ENCODE data around the gene TLDC2. TPM values are rescaled to one million over a fixed set of nuclear protein-coding genes. Genes with fewer than 3 reads are reported as not detected.
"Not testable (repeated sequence)": the region's sequence is repeated elsewhere in the genome, so short reads cannot be mapped to it uniquely, and the experiment has no call there.

Gene TLDC2
- total RNA-seq, 1 experiment from 2014 or later = not detected

DNA sequence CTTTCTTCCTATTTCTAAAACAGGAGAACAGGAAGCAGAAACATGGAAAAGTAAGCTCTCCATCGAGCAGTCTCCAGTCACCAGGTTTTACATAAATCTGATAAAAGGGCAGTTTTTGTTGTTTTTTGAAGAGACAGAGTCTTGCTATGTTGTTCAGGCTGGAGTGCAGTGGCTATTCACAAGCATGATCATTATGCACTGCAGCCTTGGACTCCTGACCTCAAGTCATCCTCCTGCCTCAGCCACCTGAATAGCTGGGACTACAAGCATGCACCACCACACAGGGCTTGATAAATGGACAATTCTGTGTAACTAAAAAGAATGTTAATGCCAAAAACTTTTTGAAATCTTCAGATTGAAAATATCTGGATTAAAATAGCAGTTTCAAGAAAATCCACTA is 51.8 kb downstream of the TLDC2 start:
- BruUV-seq (replicated peaks) = no TSS peak
- H3K4me1 Mint-ChIP-seq (ENCODE audit: insufficient read depth, unreplicated experiment) = no peaks in the 10 kb centered on the region
- no peak overlapping the region for H3K27ac Mint-ChIP-seq (ENCODE audit: low read depth, unreplicated experiment)
- CTCF ChIA-PET = interaction anchor here (0.6 kb wide), 1 partner anchor 43 kb away, joined by 3 read pairs; no protein-coding TSS in a partner anchor
- no peaks in the 10 kb centered on the region for H3K9me3 Mint-ChIP-seq (ENCODE audit: unreplicated experiment)
- no peaks in the 10 kb centered on the region for H3K27me3 Mint-ChIP-seq (ENCODE audit: insufficient read depth, unreplicated experiment)
- TF ChIP-seq, protein P1, sequence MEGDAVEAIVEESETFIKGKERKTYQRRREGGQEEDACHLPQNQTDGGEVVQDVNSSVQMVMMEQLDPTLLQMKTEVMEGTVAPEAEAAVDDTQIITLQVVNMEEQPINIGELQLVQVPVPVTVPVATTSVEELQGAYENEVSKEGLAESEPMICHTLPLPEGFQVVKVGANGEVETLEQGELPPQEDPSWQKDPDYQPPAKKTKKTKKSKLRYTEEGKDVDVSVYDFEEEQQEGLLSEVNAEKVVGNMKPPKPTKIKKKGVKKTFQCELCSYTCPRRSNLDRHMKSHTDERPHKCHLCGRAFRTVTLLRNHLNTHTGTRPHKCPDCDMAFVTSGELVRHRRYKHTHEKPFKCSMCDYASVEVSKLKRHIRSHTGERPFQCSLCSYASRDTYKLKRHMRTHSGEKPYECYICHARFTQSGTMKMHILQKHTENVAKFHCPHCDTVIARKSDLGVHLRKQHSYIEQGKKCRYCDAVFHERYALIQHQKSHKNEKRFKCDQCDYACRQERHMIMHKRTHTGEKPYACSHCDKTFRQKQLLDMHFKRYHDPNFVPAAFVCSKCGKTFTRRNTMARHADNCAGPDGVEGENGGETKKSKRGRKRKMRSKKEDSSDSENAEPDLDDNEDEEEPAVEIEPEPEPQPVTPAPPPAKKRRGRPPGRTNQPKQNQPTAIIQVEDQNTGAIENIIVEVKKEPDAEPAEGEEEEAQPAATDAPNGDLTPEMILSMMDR (IDR thresholded peaks at IDR 0.05; ENCODE audit: unreplicated experiment) = no peak
- POLR2A ChIA-PET = no interaction called here
- no peak overlapping the region for H3K4me3 Mint-ChIP-seq (ENCODE audit: unreplicated experiment)
- intact Hi-C loops (cut with micrococcal nuclease) = no loop called here
- no peak for DNase-seq (ENCODE audit: unreplicated experiment)
- H3K36me3 Mint-ChIP-seq (ENCODE audit: insufficient read depth, unreplicated experiment) = peaks cover 8% of the 10 kb centered on the region

DNA sequence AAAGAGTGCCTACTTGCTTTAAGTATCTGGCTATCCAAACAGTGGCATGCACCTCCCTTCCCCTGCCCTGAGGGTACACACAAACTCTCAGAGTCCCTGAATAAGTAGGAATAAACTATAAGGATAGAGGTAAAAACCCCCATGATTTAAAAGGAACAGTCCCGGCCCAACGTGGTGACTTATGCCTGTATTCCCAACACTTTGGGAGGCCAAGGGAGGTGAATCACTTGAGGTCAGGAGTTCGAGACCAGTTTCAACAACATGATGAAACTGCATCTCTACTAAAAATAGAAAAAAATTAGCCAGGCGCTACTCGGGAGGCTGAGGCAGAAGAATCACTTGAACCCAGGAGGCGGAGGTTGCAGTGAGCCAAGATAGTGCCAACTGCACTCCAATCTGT is 53.4 kb downstream of the TLDC2 start:
- DNase-seq (ENCODE audit: unreplicated experiment) = peak; percentile 30
- Mint-ChIP-seq H3K36me3 (ENCODE audit: insufficient read depth, unreplicated experiment) (peaks cover 8% of the 10 kb centered on the region), H3K27ac (ENCODE audit: low read depth, unreplicated experiment) (no peak overlapping the region), H3K27me3 (ENCODE audit: insufficient read depth, unreplicated experiment) (no peaks in the 10 kb centered on the region), H3K4me1 (ENCODE audit: insufficient read depth, unreplicated experiment) (no peaks in the 10 kb centered on the region), H3K9me3 (ENCODE audit: unreplicated experiment) (no peaks in the 10 kb centered on the region), H3K4me3 (ENCODE audit: unreplicated experiment) (no peak overlapping the region)
- TF ChIP-seq, protein P1 (IDR thresholded peaks at IDR 0.05; ENCODE audit: unreplicated experiment) = no peak
- CTCF ChIA-PET = no interaction called here
- no TSS peak for BruUV-seq (replicated peaks)
- POLR2A ChIA-PET = no interaction called here
- intact Hi-C loops (cut with micrococcal nuclease) = no loop called here

DNA sequence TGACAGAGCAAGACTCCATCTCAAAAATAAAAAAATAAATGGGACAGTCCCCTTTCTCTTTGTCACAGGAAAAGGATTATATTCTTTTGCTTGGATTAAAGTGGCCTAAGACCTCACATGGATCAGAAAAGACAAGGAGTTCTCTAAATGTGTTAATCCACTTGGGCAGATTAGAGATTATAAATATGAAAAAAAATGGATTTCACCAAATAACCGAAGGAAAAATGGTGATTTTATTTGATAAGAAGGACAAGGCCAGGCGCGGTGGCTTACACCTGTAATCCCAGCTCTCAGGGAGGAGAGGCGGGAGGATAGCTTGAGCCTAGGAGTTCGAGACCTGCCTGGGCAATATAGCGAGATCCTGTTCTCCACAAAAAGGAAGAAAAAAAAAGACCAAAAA is 53.8 kb downstream of the TLDC2 start:
- Mint-ChIP-seq H3K27ac (ENCODE audit: low read depth, unreplicated experiment) (no peak overlapping the region), H3K36me3 (ENCODE audit: insufficient read depth, unreplicated experiment) (peaks cover 8% of the 10 kb centered on the region), H3K27me3 (ENCODE audit: insufficient read depth, unreplicated experiment) (no peaks in the 10 kb centered on the region), H3K9me3 (ENCODE audit: unreplicated experiment) (no peaks in the 10 kb centered on the region), H3K4me1 (ENCODE audit: insufficient read depth, unreplicated experiment) (no peaks in the 10 kb centered on the region), H3K4me3 (ENCODE audit: unreplicated experiment) (no peak overlapping the region)
- TF ChIP-seq, protein P1 (IDR thresholded peaks at IDR 0.05; ENCODE audit: unreplicated experiment) = no peak
- POLR2A ChIA-PET = no interaction called here
- intact Hi-C loops (cut with micrococcal nuclease) = no loop called here
- CTCF ChIA-PET = no interaction called here
- DNase-seq (ENCODE audit: unreplicated experiment) = no peak
- no TSS peak for BruUV-seq (replicated peaks)

DNA sequence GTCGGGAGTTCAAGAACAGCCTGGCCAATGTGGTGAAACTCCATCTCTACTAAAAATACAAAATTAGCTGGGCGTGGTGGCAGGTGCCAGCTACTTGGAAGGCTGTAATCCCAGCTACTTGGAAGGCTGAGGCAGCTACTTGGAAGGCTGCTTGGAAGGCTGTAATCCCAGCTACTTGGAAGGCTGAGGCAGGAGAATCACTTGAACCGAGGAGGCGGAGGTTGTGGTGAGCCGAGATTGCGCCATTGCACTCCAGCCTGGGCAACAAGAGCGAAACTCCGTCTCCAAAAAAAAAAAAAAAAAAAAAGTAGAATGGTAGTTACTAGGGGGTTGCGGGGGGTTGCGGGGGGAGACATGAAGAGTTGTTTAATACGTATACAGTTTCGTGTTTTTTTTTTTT is 56.1 kb downstream of the TLDC2 start:
- POLR2A ChIA-PET; H3K27ac Mint-ChIP-seq (ENCODE audit: low read depth, unreplicated experiment); CTCF ChIA-PET; DNase-seq (ENCODE audit: unreplicated experiment); H3K27me3 Mint-ChIP-seq (ENCODE audit: insufficient read depth, unreplicated experiment); H3K36me3 Mint-ChIP-seq (ENCODE audit: insufficient read depth, unreplicated experiment); H3K4me1 Mint-ChIP-seq (ENCODE audit: insufficient read depth, unreplicated experiment); intact Hi-C loops (cut with micrococcal nuclease); H3K4me3 Mint-ChIP-seq (ENCODE audit: unreplicated experiment); H3K9me3 Mint-ChIP-seq (ENCODE audit: unreplicated experiment); BruUV-seq (replicated peaks): not testable (repeated sequence)
